ENCODE measurements around the gene KRTAP2-1.
"Not testable (repeated sequence)": the region's sequence is repeated elsewhere in the genome, so short reads cannot be mapped to it uniquely, and the experiment has no call there.

KRTAP2-1 gene

GRCh38 chr17:41054025-41054424 is 6.9 kb upstream of the KRTAP2-1 start:
- TF ChIP-seq CTCF (IDR thresholded peaks at IDR 0.05; ENCODE audit: extremely low read depth, insufficient read depth, missing control alignments), result no peak
- no peak for DNase-seq (ENCODE audit: low spot score)
- in situ Hi-C loops (cut with MboI; ENCODE audit: low pct_unique_long_range_greater_than_20kb, low sequenced_read_pairs, unreplicated experiment), result no loop called here

- in situ Hi-C loops (cut with MboI; ENCODE audit: low pct_unique_long_range_greater_than_20kb, low sequenced_read_pairs, unreplicated experiment), result no loop called here
- no peak for TF ChIP-seq CTCF (IDR thresholded peaks at IDR 0.05; ENCODE audit: extremely low read depth, insufficient read depth, missing control alignments)
- no peak for DNase-seq (ENCODE audit: low spot score)
Observed at GRCh38 chr17:41052566-41052965, 5.5 kb upstream of the KRTAP2-1 start.

DNA sequence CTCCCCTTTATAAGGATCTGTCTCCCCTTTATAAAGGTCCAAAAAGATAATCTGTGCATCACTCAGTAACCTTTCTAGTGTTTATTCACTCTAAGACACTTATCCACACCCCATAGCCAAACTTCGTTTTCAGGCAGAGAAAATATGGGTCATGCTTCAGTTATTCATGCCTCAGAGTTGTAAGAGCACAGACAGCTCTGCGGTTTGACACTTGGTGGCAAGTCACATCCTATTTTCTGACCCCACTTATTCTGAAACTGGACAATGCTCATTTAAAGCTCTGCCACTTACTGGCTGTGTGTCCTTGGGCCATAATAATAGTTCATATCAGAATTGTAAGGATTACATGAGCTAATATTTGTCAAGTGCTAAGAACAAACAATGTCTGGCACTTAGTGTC is 2.0 kb upstream of the KRTAP2-1 start:
- DNase-seq (ENCODE audit: low spot score), result no peak
- in situ Hi-C loops (cut with MboI; ENCODE audit: low pct_unique_long_range_greater_than_20kb, low sequenced_read_pairs, unreplicated experiment), result no loop called here

GRCh38 chr17:41048441-41048840 is 1.3 kb upstream of the KRTAP2-1 start:
- in situ Hi-C loops (cut with MboI; ENCODE audit: low pct_unique_long_range_greater_than_20kb, low sequenced_read_pairs, unreplicated experiment), result no loop called here

More for the DNA sequence above, 2.0 kb upstream of the KRTAP2-1 start:
- TF ChIP-seq CTCF (IDR thresholded peaks at IDR 0.05; ENCODE audit: extremely low read depth, insufficient read depth, missing control alignments), result no peak

DNA sequence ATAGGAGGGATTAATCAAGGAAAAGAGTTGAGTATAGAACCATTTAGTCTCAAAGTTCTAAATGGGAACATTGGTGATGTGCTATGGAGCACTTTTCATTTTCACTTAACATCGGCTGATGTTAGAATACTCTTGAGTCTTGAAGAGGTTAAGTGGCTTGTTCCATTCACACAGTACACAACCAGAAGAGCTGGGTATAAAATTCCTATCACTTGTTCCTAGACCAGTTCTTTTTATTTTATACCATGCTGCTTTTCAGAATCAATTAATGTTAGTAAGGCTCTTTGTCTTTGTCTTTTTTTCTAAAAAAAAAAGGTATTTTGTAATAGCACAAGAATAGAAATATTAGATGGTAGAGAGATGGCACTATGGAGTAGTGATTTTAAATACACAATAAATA is 4.2 kb downstream of the KRTAP2-1 start:
- in situ Hi-C loops (cut with MboI; ENCODE audit: low pct_unique_long_range_greater_than_20kb, low sequenced_read_pairs, unreplicated experiment), result no loop called here
- TF ChIP-seq CTCF (IDR thresholded peaks at IDR 0.05; ENCODE audit: extremely low read depth, insufficient read depth, missing control alignments), result no peak
- no peak for DNase-seq (ENCODE audit: low spot score)

More at GRCh38 chr17:41048441-41048840, 1.3 kb upstream of the KRTAP2-1 start:
- no peak for DNase-seq (ENCODE audit: low spot score)
- TF ChIP-seq CTCF (IDR thresholded peaks at IDR 0.05; ENCODE audit: extremely low read depth, insufficient read depth, missing control alignments), result no peak

- DNase-seq (ENCODE audit: low spot score); in situ Hi-C loops (cut with MboI; ENCODE audit: low pct_unique_long_range_greater_than_20kb, low sequenced_read_pairs, unreplicated experiment): not testable (repeated sequence)
Observed at GRCh38 chr17:41040783-41041571, 6.1 kb downstream of the KRTAP2-1 start, which contains the start of gene KRTAP1-1. Gene KRTAP1-1, minus strand, starts transcription at chr17:41041450. Its CDS starts 53 bp downstream, at chr17:41041397.

GRCh38 chr17:41037853-41038350 is 9.2 kb downstream of the KRTAP2-1 start:
- TF ChIP-seq CTCF (IDR thresholded peaks at IDR 0.05; ENCODE audit: extremely low read depth, insufficient read depth, missing control alignments), result no peak
- in situ Hi-C loops (cut with MboI; ENCODE audit: low pct_unique_long_range_greater_than_20kb, low sequenced_read_pairs, unreplicated experiment), result no loop called here
- DNase-seq (ENCODE audit: low spot score), result no peak

GRCh38 chr17:41034346-41034935 is 12.7 kb downstream of the KRTAP2-1 start, which contains the start of gene KRTAP1-3:
Gene KRTAP1-3, minus strand, starts transcription at chr17:41034874. Its CDS starts 53 bp downstream, at chr17:41034821.
- DNase-seq (ENCODE audit: low spot score); in situ Hi-C loops (cut with MboI; ENCODE audit: low pct_unique_long_range_greater_than_20kb, low sequenced_read_pairs, unreplicated experiment): not testable (repeated sequence)

Data from GM13977 (cell line).